Stimulated activated CD4-positive, alpha-beta T cell treated with anti-CD3 and anti-CD28 coated beads, Interleukin-1b, Interleukin-23, amount 100 ng/mL, for 24 hours (primary cell): ENCODE measurements around the gene KDM4B.

ENCODE experiments used
- DNase-seq, 4 experiments: peaks; one replicate each; pipeline ENCODE4 v3.0.0-alpha.2; 2020; ENCODE audit warnings: low read depth in 4 of 4, low spot score in 1 of 4

The KDM4B gene

GRCh38 chr19:5086230-5086629, 117.3 kb downstream of the KDM4B start:
- no peak for DNase-seq

DNA sequence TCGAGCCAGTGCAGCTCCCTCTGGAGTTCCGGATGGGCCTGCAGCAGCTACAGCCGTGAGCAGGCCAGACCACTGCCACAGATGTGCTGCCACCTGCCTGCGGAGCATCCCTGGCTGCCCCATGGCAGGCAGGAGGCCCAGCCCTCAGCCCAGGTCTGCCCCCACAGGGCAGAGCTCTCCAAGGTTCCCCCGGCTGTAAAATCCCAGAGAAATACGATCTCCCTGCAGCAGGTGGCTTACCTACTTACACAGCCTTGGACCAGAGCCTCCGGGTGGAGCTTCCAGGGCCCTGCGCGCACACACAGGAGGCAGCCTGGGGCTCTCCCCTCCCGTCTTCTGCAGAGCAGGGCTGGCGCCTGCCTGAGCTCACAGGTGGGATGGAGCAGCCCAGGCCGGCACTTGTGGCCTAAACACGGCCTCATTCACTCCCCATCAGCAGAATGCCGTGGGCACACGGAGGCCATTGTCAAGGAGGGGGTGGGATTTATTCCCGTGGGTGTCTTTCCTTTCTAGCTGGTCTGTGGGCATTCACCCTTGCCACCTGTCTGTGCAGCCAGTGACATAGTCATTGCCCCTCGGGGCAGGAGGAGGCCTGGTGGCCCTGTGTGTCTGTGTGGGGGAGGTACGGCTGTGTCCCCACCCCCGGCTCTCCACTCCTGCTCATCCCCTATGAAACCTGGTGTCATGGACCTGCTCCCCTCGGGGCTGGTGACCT, 118.0 kb downstream of the KDM4B start:
- no peak for DNase-seq

DNA sequence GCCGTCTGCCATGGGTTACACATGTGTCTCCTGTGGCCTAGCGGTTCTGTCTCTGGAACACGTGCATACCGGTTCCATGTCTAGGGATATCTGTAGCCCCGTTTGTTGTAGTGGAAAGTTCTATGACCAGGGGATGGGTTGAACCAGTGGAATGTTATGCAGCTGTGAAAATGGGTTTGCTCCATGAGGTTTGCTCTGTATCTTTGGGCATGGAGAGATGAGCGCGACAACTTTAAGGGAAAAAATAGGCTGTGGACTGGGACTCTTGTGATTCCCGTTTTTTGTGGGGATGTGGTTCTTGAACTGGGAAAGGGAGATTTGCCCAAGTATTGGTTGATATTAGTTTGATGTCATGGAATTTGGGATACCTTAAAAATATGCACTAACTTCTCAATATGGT, 120.4 kb downstream of the KDM4B start:
- no peak for DNase-seq

GRCh38 chr19:5090465-5091017, 121.6 kb downstream of the KDM4B start:
- DNase-seq = no peak

DNA sequence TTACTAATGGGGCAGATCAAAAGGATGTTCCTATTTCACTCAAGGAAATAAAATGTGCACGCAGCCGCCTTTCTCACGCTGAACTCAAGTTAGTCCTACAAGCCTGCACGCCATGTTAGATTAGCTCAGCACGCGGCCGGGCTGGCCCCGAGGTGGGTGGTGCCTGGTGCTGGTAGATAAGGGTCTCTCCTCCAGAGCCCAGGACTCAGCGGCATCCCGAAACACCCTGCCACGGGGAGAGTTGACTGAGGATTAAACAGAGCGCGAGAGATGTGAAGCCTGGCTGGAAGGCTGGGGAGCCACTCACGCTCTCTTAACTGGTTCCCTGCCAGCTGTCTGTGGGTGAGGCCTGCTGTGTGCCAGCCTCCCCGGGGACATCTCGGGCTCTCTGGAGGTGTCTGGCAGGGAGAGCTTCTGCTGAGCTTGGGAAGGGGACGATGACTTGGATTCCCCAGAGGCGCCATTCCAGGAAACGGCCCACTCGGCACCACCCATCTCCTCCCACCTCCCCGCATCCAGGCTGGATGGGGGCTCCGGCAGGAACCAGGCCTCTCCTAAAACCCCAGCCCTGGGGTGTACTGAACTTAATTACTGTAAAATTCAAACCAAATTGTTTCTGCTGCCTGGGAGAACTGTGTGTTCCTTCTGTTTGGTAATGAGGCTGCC, 122.2 kb downstream of the KDM4B start:
- no peak for DNase-seq

GRCh38 chr19:5091684-5092480, 123.0 kb downstream of the KDM4B start:
- DNase-seq = no peak

- DNase-seq = no peak
Measured at GRCh38 chr19:5092481-5092843, 123.5 kb downstream of the KDM4B start.

DNA sequence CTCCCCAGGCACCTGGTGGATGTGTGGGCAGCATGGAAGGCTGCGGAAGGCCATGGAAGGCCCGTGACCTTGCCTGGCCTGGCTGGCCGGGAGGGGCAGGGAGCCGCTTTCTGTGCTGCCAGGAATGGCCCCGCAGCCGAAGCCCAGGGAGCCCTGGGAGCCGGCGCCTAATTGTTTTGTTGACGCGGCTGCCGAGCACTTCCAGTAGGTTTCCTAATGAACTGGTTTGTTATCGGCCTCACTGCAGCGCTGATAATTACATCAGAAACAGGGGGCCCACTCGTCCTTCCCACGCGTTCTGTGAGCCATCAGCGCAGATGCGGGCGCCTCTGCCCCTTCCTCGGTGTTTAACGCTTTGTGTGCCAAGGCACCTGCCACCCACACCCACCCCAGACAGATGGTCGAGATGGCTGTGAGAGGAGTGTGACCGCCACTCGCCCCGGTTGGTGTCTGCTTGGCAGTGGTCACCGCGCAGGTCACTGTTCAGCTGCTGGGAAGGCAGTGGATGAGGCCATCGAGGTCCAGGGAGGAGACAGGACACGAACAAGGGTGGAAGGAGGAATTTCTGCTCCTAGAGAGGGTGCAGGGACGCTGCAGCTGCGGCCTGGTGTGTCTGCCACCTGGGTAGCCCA, 124.5 kb downstream of the KDM4B start:
- no peak for DNase-seq

DNA sequence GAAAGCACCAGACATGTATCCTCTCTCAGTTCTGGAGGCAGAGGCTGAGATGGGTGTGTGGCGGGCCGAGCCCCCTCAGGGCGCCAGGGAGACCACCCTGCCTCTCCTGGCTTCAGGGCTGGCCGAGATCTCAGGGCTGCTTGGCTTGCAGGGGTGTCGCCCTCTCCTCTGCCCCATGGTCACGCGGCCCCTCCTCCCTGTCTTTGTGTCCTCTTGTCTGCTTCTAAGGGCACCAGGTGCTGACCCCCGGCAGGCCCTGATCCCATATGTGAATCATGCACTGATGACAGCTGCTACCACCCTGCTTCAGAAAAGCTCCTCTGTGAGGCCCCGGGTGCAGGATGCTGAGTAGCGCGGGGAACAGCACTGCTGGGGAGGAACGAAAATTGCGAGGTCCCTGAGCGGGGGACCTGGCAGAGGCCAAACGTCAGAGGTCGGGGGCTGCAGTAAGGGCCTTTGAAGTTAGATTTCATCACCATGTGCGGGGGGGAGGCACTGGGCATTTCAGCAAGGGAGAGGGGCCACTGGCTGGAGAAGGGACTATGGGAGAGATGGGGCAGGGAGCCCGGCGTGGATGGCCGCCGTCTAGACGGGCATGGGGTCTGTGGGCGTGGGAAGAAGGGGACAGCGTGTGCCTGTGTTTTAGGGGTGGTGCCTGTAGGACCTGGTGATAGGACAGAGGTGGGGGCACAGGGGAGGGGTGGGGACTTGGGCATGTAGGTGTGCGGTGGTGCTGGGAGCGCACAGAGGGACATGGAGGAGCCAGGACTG, 125.2 kb downstream of the KDM4B start:
- no peak for DNase-seq

DNA sequence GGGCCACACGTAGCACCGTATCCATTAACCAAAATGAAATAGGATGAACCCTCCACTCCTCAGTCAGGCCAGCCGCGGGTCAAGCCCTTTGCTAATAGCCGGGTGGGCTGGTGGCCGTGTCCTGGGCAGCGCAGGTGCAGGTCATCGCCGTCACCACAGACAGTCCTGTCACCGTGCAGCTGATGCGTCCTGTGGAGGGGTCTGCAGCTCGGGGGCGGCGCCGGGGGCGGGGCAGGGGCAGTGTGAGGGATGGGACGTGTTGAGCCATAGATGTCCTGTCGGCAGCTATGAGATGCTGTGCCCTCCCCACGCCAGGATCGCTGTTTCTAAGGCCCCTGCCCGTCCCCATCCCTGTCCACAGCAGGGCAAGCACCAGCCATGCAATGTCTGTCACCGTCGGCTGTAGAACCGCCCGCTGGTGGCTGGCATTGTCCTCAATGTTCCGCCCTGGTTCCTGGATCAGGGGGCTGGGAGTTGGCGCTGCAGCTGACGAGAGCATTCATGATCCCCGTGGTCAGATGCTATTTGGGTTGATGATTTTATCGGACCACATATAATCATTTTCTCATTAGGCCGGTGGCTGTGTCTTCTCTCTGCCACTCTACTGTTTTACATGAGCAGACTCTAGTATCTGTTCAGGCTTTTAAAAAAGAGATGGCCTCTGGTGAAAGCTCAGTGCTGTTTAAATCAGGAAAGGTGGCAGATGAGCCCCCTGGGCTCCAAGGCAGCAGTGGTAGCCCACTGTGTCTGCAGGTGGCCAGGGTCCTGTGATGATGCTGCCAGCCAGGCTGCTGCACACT, 126.1 kb downstream of the KDM4B start:
- DNase-seq = no peak

DNA sequence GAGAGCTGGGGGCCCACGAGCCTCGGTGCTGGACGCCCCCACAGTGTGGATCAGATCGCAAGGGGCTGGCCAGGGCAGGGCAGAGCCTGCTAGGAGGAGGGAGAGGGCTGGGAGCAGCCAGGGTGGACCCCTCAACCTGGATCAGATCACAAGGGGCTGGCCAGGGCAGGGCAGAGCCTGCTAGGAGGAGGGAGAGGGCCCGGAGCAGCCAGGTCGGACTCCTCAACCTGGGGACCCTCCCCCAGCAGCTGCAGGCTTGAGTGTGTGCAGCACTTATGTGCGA, 126.6 kb downstream of the KDM4B start:
- DNase-seq = no peak

DNA sequence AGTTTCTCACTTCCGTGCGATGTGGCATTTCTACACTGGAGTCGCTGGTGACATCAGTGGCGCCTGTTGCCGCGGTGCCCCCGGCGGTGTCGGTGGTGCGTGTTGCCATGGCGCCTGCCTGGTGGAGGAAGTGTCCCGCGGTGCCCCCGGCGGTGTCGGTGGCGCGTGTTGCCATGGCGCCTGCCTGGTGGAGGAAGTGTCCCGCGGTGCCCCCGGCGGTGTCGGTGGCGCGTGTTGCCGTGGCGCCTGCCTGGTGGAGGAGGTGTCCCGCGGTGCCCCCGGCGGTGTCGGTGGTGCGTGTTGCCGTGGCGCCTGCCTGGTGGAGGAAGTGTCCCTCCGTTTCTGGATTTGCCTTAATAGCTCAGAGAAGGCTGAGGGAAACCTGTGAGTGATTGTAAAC, 127.6 kb downstream of the KDM4B start:
- no peak for DNase-seq

DNA sequence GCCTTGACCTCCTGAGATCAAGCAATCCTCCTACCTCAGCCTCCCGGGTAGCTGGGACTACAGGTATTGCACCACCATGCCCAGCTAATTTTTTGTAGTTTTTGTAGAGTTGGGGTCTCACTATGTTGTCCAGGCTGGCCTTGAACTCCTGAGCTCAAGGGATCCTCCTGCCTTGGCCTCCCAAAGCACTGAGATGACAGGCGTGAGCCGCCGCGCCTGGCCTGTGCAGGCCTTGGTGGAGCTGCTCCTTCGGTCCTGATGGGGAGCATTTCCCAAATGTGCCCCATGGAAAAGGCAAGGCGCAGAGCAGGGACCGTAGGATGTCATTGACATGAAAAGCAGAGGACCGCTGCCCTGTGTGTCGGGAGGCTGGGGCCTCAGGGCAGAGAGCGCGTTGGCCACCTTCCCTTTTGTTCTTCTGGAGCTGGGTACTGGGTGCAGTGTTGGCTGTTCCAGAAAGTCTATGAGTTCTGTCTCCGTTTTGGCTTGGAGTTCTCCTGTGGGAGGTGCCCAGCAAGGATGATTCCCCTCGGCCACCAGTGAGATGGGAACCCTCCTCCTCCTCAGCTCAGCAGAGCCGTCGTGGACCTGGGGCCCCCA, 128.5 kb downstream of the KDM4B start:
- no peak for DNase-seq

GRCh38 chr19:5097959-5098623, 129.2 kb downstream of the KDM4B start:
- no peak for DNase-seq

DNA sequence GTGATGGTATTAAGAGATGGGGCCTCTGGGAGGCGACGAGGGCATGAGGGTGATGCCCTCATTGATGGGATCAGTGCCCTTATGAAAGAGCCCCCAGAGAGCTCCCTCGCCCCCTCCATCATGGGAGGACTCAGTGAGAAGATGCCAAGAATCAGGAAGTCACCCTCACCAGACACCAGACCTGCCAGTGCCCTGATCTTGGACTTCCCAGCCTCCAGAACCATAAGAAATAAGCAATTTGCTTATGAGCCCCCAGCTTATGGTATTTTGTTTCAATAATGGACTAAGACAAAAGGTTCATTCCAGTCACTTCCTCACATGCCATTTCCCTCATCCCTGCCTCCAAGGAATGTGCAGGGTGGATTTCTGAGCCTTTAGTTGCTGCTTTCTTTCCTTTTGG, 129.7 kb downstream of the KDM4B start:
- no peak for DNase-seq

DNA sequence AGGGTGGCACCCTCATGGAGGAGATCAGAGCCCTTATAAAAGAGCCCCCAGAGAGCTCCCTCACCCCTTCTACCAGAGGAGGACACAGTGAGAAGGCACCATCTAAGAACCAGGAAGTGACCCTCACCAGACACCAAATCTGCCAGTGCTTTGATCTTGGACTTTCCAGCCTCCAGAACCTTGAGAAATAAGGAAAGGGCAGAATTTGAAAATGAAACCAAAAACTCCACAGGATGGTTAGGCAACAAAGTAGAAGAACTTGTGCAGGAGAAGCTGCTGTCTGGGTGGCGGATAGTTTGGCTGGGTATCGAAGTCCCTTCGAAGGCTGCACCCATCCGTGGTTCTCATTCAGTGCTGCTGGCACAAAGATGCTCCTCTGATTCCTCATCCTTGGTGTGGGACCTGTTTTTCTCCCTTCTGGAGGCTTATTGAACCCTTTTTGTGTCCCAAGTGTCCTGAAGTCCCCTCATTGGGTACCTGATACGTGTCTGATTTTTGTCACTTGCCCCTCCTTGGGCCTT, 130.8 kb downstream of the KDM4B start:
- DNase-seq = no peak

DNA sequence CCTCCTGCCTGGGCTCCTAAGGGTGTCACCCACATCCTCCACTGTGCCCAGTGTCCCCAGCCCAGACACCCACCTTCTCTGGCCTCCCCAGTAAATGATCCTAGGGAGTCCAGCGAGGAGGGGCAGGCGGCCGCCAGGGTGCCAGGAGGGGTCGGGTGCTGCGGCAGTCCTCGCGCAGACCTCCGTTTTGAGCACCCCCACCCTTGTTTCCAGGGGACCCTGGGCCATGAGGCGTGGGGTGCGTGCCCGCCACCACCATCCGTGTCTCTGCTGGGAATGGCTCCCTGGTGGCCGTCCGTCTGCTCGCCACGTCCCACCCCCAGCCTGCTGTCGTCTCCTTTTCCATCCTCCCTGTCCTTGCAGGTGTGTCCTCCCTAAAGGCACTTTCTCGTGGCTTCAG, 133.0 kb downstream of the KDM4B start:
- DNase-seq = no peak

DNA sequence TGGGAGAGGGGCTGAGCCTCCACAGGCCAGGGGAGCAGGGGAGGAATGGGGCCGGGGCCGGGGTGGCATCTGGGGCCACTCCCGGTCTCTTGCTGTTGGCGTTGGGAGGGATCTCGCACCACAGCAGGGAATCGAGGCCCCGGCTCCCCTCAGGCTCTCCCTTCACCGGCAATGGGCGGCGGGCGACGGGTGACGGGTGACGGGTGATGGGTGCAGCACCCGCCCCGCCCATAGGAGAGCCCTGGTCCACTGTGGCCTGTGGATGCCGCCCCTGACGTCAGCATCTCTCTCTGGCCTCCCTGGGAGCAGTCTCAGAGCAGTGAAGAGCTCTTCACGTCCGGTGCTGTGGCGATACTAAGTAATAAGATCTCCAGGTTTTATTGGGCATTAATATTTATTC, 133.6 kb downstream of the KDM4B start:
- DNase-seq = no peak
